LoVo (cell line): ENCODE measurements around the gene ARHGEF9.

Experiments used
- DNase-seq: peaks from one replicate; pipeline ENCODE4 v3.0.0-alpha.2; 2016; ENCODE audit warnings: low spot score

Gene ARHGEF9

GRCh38 chrX:63746278-63746677, 38.7 kb downstream of the ARHGEF9 start:
- DNase-seq, result no peak

- no peak for DNase-seq
These were observed 40.1 kb downstream of the ARHGEF9 start for GRCh38 chrX:63744850-63745394.

- no peak for DNase-seq
These were observed 41.4 kb downstream of the ARHGEF9 start for GRCh38 chrX:63743596-63743995.

GRCh38 chrX:63740382-63740781, 44.6 kb downstream of the ARHGEF9 start:
- DNase-seq, result no peak

- no peak for DNase-seq
These were observed 45.1 kb downstream of the ARHGEF9 start for GRCh38 chrX:63739885-63740284.

GRCh38 chrX:63738696-63739095, 46.3 kb downstream of the ARHGEF9 start:
- no peak for DNase-seq

GRCh38 chrX:63737131-63737921, 47.7 kb downstream of the ARHGEF9 start:
- no peak for DNase-seq

- DNase-seq, result no peak
These were observed 49.1 kb downstream of the ARHGEF9 start for GRCh38 chrX:63735882-63736281.

GRCh38 chrX:63720293-63720692, 64.7 kb downstream of the ARHGEF9 start:
- DNase-seq, result no peak

GRCh38 chrX:63719633-63720032, 65.4 kb downstream of the ARHGEF9 start:
- DNase-seq, result no peak

- no peak for DNase-seq
These were observed 66.9 kb downstream of the ARHGEF9 start for GRCh38 chrX:63718010-63718694.

- no peak for DNase-seq
These were observed 71.5 kb downstream of the ARHGEF9 start for GRCh38 chrX:63713526-63713925.

GRCh38 chrX:63708801-63709200, 76.2 kb downstream of the ARHGEF9 start:
- DNase-seq, result no peak

GRCh38 chrX:63702556-63702955, 82.5 kb downstream of the ARHGEF9 start:
- DNase-seq, result no peak

- peak; percentile 28 for DNase-seq
These were observed 97.9 kb downstream of the ARHGEF9 start for GRCh38 chrX:63686878-63687714.

GRCh38 chrX:63680423-63680822, 104.6 kb downstream of the ARHGEF9 start:
- no peak for DNase-seq

- no peak for DNase-seq
These were observed 105.6 kb downstream of the ARHGEF9 start for GRCh38 chrX:63679432-63679831.

GRCh38 chrX:63675716-63676115, 109.3 kb downstream of the ARHGEF9 start:
- no peak for DNase-seq

GRCh38 chrX:63673896-63674295, 111.1 kb downstream of the ARHGEF9 start:
- DNase-seq, result no peak

GRCh38 chrX:63664741-63665140, 120.3 kb downstream of the ARHGEF9 start:
- DNase-seq, result no peak

GRCh38 chrX:63664083-63664482, 120.9 kb downstream of the ARHGEF9 start:
- no peak for DNase-seq

- no peak for DNase-seq
These were observed 123.3 kb downstream of the ARHGEF9 start for GRCh38 chrX:63661676-63662075.
